ENCODE results near the gene PDE11A. TPM values are rescaled to one million over a fixed set of nuclear protein-coding genes. Genes with fewer than 3 reads are reported as not detected.
A peak's percentile ranks its signal among the peaks of the same experiment; 100 is the strongest.

The PDE11A gene
- total and polyA plus RNA-seq, 4 donors, result 1.0 to 5.9 (median 1.7) TPM

- TF ChIP-seq ATF3 (IDR thresholded peaks at IDR 0.05), result no peak
- TF ChIP-seq RAD21 (IDR thresholded peaks at IDR 0.05), result peak; percentile 81 to 89
- no peak for TF ChIP-seq TAF1 (conservative IDR thresholded peaks at IDR 0.05)
- no peak for TF ChIP-seq HNF4G (IDR thresholded peaks at IDR 0.05)
- no peak for TF ChIP-seq FOXA1 (IDR thresholded peaks at IDR 0.05)
- TF ChIP-seq CTCF (IDR thresholded peaks at IDR 0.05; ENCODE audit: low read depth, low read length, missing input control), result peak; percentile 50
- Histone ChIP-seq H3K4me3 (ENCODE audit: low read depth in 1 of 3, low read length in 3 of 3) (no peak overlapping the region), H3K4me1 (ENCODE audit: control insufficient read depth in 4 of 4, insufficient read depth in 4 of 4, low read length in 3 of 4) (no peaks in the 10 kb centered on the region), H3K9ac (ENCODE audit: low read depth in 1 of 2, low read length in 2 of 2) (no peak overlapping the region), H3K27ac (ENCODE audit: low read depth in 1 of 2, low read length in 2 of 2) (no peak overlapping the region), H3K36me3 (ENCODE audit: control insufficient read depth in 4 of 4, insufficient read depth in 3 of 4, low read depth in 1 of 4, low read length in 3 of 4) (no peaks in the 10 kb centered on the region), H3K9me3 (ENCODE audit: control insufficient read depth in 4 of 4, low read length in 3 of 4) (no peaks in the 10 kb centered on the region), H3K27me3 (ENCODE audit: control insufficient read depth in 4 of 4, insufficient read depth in 4 of 4, low read length in 3 of 4) (no peaks in the 10 kb centered on the region)
- 33% methylated on average over 1 of the region's 1 CpG for WGBS
- DNase-seq (ENCODE audit: low spot score), result no peak
These were observed 273.0 kb downstream of the PDE11A start for GRCh38 chr2:177799531-177799930.

- H3K4me1 ChIP-seq (ENCODE audit: control insufficient read depth in 4 of 4, insufficient read depth in 4 of 4, low read length in 3 of 4), result no peaks in the 10 kb centered on the region
- no peak overlapping the region for H3K4me3 ChIP-seq (ENCODE audit: low read depth in 1 of 3, low read length in 3 of 3)
- H3K9ac ChIP-seq (ENCODE audit: low read depth in 1 of 2, low read length in 2 of 2), result no peak overlapping the region
- H3K36me3 ChIP-seq (ENCODE audit: control insufficient read depth in 4 of 4, insufficient read depth in 3 of 4, low read depth in 1 of 4, low read length in 3 of 4), result no peaks in the 10 kb centered on the region
- H3K27ac ChIP-seq (ENCODE audit: low read depth in 1 of 2, low read length in 2 of 2), result no peak overlapping the region
- WGBS, result 53% methylated on average over 1 of the region's 1 CpG
- H3K9me3 ChIP-seq (ENCODE audit: control insufficient read depth in 4 of 4, low read length in 3 of 4), result no peaks in the 10 kb centered on the region
- TF ChIP-seq FOXA2 (IDR thresholded peaks at IDR 0.05) (no peak), EGR1 (IDR thresholded peaks at IDR 0.05; ENCODE audit: low read depth in 2 of 2) (no peak), JUND (IDR thresholded peaks at IDR 0.05) (no peak), ZBTB33 (IDR thresholded peaks at IDR 0.05) (no peak), NR2F2 (IDR thresholded peaks at IDR 0.05) (no peak), MAX (IDR thresholded peaks at IDR 0.05) (no peak), YY1 (IDR thresholded peaks at IDR 0.05) (no peak), CTCF (IDR thresholded peaks at IDR 0.05; ENCODE audit: low read depth, low read length, missing input control) (no peak), SP1 (IDR thresholded peaks at IDR 0.05) (no peak), FOXA1 (IDR thresholded peaks at IDR 0.05) (no peak), ATF3 (IDR thresholded peaks at IDR 0.05) (no peak), HNF4G (IDR thresholded peaks at IDR 0.05) (no peak), GABPA (IDR thresholded peaks at IDR 0.05 in 1 of 2, conservative IDR thresholded peaks at IDR 0.05 in 1 of 2) (no peak), RXRA (IDR thresholded peaks at IDR 0.05) (no peak)
- H3K27me3 ChIP-seq (ENCODE audit: control insufficient read depth in 4 of 4, insufficient read depth in 4 of 4, low read length in 3 of 4), result no peaks in the 10 kb centered on the region
- no peak for DNase-seq (ENCODE audit: low spot score)
These were observed 274.8 kb downstream of the PDE11A start for GRCh38 chr2:177797808-177798207.
